ENCODE results near the gene ATG13.

ATG13 gene

DNA sequence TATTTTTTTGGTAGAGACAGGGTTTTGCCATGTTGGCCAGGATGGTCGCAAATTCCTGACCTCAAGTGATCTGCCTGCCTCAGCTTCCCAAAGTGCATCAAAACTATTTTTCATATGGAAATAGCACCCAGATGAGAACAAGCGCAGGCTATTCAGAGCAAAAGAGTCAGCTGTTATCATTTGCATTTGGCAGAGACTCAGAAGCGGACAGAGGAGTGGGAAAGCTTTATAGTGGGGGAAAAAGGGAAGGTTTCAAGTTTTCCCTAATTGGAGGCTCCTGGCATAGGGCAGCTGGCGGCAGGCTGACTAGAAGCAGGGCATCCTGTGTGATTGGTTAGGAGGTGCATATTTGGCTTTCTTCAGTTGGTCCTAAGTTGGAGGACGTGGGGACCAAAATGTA is 20.2 kb downstream of the ATG13 start:
- Histone ChIP-seq H3K9me2 (replicated peaks; ENCODE audit: insufficient read depth, low read length) (no peaks in the 10 kb centered on the region), H3K9me3 (replicated peaks; ENCODE audit: insufficient read depth, low read length) (no peaks in the 10 kb centered on the region)

DNA sequence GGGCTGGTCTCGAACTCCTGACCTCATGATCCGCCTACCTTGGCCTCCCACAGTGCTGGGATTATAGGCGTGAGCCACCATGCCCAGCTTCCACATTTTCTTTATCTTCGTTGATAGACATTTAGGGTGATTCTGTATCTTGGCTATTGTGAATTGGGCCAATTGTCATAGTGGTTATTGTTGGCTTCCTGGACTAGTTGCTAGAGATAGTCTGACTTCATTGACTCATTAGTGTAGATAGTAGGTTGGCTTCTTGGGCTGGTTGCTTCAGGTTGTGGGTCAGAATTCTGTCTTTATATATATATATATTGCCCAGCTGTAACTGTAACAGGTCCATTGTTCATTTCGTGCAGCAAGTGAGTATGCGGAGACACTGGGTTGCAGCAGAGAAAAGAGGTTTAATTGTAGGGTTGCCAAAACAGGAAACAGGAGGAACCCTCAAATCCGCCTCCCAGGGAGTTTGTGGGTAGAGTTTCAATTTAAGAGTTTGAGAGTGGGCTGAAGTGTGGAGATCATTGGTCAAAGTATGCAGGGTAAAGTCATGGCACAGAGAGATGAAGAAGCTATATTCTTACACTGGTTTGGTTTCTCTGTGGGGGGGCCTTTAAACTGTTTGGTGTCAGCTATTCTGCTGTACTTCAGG is 22.0 kb downstream of the ATG13 start:
- H3K4me3 ChIP-seq (ENCODE audit: low read length), result no peak overlapping the region
- H3K4me2 ChIP-seq (ENCODE audit: low read depth, low read length), result no peak overlapping the region
- H3K9ac ChIP-seq (ENCODE audit: low read length), result no peak overlapping the region
- no peaks in the 10 kb centered on the region for H4K20me1 ChIP-seq (ENCODE audit: insufficient read depth, low read length)
- no peak overlapping the region for H3K27ac ChIP-seq (ENCODE audit: low read length)
- no peaks in the 10 kb centered on the region for H3K4me1 ChIP-seq (ENCODE audit: low read length)
- no peaks in the 10 kb centered on the region for H3K27me3 ChIP-seq (replicated peaks; ENCODE audit: insufficient read depth, low read length)
- H3K79me2 ChIP-seq (ENCODE audit: low read length), result no peaks in the 10 kb centered on the region
- no peaks in the 10 kb centered on the region for H3F3A ChIP-seq (ENCODE audit: insufficient read depth, low read length)
- TF ChIP-seq EZH2 (optimal IDR thresholded peaks at IDR 0.05; ENCODE audit: low read depth, low read length) (no peak), EZH2phosphoT487 (IDR thresholded peaks at IDR 0.05; ENCODE audit: low read length) (no peak)
- TF ChIP-seq, protein P1, sequence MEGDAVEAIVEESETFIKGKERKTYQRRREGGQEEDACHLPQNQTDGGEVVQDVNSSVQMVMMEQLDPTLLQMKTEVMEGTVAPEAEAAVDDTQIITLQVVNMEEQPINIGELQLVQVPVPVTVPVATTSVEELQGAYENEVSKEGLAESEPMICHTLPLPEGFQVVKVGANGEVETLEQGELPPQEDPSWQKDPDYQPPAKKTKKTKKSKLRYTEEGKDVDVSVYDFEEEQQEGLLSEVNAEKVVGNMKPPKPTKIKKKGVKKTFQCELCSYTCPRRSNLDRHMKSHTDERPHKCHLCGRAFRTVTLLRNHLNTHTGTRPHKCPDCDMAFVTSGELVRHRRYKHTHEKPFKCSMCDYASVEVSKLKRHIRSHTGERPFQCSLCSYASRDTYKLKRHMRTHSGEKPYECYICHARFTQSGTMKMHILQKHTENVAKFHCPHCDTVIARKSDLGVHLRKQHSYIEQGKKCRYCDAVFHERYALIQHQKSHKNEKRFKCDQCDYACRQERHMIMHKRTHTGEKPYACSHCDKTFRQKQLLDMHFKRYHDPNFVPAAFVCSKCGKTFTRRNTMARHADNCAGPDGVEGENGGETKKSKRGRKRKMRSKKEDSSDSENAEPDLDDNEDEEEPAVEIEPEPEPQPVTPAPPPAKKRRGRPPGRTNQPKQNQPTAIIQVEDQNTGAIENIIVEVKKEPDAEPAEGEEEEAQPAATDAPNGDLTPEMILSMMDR (IDR thresholded peaks at IDR 0.05; ENCODE audit: low read length), result no peak
- H2AFZ ChIP-seq (ENCODE audit: low read length), result no peak overlapping the region
- H3K9me3 ChIP-seq (replicated peaks; ENCODE audit: insufficient read depth, low read length), result no peaks in the 10 kb centered on the region
- DNase-seq, result no peak
- no peaks in the 10 kb centered on the region for H3K9me2 ChIP-seq (replicated peaks; ENCODE audit: insufficient read depth, low read length)
- H3K36me3 ChIP-seq (replicated peaks; ENCODE audit: insufficient read depth, low read length), result no peaks in the 10 kb centered on the region

More for the DNA sequence above, 20.2 kb downstream of the ATG13 start:
- Histone ChIP-seq H3F3A (ENCODE audit: insufficient read depth, low read length) (no peaks in the 10 kb centered on the region), H3K79me2 (ENCODE audit: low read length) (no peaks in the 10 kb centered on the region), H3K9ac (ENCODE audit: low read length) (no peak overlapping the region), H3K27me3 (replicated peaks; ENCODE audit: insufficient read depth, low read length) (no peaks in the 10 kb centered on the region), H3K36me3 (replicated peaks; ENCODE audit: insufficient read depth, low read length) (no peaks in the 10 kb centered on the region), H4K20me1 (ENCODE audit: insufficient read depth, low read length) (no peaks in the 10 kb centered on the region), H3K4me2 (ENCODE audit: low read depth, low read length) (no peak overlapping the region), H2AFZ (ENCODE audit: low read length) (no peak overlapping the region), H3K4me1 (ENCODE audit: low read length) (no peaks in the 10 kb centered on the region), H3K4me3 (ENCODE audit: low read length) (no peak overlapping the region), H3K27ac (ENCODE audit: low read length) (no peak overlapping the region)
- TF ChIP-seq EZH2phosphoT487 (IDR thresholded peaks at IDR 0.05; ENCODE audit: low read length), result no peak
- no peak for TF ChIP-seq EZH2 (optimal IDR thresholded peaks at IDR 0.05; ENCODE audit: low read depth, low read length)
- TF ChIP-seq, protein P1 (IDR thresholded peaks at IDR 0.05; ENCODE audit: low read length), result no peak
- DNase-seq, result no peak

DNA sequence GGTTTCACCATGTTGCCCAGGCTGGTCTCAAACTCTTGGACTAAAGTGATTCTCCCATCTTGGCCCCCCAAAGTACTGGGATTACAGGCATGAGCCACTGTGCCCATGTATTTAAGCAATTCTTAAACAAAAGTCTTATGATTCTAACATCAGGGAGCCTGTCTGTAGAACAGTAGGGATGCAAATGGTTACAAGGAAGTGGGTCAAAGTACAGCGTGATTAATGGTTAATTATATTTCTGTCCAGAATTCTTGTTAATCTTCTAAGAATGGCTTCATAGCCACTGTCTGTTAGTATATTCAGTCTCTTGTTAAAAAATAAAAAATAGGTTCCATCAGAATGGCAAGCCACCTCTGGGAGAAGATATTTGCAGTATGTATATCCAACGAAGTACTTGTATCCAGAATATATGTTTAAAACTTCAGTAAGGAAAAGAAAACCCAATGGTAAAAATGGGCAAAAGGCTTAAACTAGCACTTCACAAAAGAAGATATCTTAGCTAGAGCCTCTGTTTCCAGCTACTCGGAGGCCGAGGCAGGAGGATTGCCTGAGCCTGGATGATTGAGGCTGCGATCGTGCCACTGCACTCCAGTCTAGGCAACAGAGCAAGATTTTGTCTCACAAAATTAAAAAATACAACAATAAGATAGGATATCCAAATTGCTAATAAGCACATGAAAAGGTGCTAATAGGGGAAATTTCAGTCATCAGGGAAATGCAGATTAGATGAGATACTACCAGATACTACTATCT is 22.9 kb downstream of the ATG13 start:
- Histone ChIP-seq H3K27me3 (replicated peaks; ENCODE audit: insufficient read depth, low read length) (no peaks in the 10 kb centered on the region), H3K9me3 (replicated peaks; ENCODE audit: insufficient read depth, low read length) (no peaks in the 10 kb centered on the region), H4K20me1 (ENCODE audit: insufficient read depth, low read length) (no peaks in the 10 kb centered on the region), H3K9me2 (replicated peaks; ENCODE audit: insufficient read depth, low read length) (no peaks in the 10 kb centered on the region), H3K36me3 (replicated peaks; ENCODE audit: insufficient read depth, low read length) (no peaks in the 10 kb centered on the region), H3K27ac (ENCODE audit: low read length) (no peak overlapping the region), H2AFZ (ENCODE audit: low read length) (no peak overlapping the region), H3K4me2 (ENCODE audit: low read depth, low read length) (no peak overlapping the region), H3K4me3 (ENCODE audit: low read length) (no peak overlapping the region), H3F3A (ENCODE audit: insufficient read depth, low read length) (no peaks in the 10 kb centered on the region), H3K9ac (ENCODE audit: low read length) (no peak overlapping the region), H3K4me1 (ENCODE audit: low read length) (no peaks in the 10 kb centered on the region), H3K79me2 (ENCODE audit: low read length) (no peaks in the 10 kb centered on the region)
- TF ChIP-seq, protein P1 (IDR thresholded peaks at IDR 0.05; ENCODE audit: low read length), result no peak
- TF ChIP-seq EZH2 (optimal IDR thresholded peaks at IDR 0.05; ENCODE audit: low read depth, low read length) (no peak), EZH2phosphoT487 (IDR thresholded peaks at IDR 0.05; ENCODE audit: low read length) (no peak)
- DNase-seq, result no peak

Data from MM.1S (cell line).